Left cardiac atrium (tissue), 4 donors: ENCODE data around the gene PRAMEF6. TPM values are rescaled to one million over a fixed set of nuclear protein-coding genes. Genes with fewer than 3 reads are reported as not detected.
"Not testable (repeated sequence)": the region's sequence is repeated elsewhere in the genome, so short reads cannot be mapped to it uniquely, and the experiment has no call there.

Experiments
- ATAC-seq, 2 donors: fragments of 200-7000 bp; cut with Tn5 transposase; one replicate each; pipeline ENCODE4 v1.9.1; 2020; ENCODE audit warnings: mild to moderate bottlenecking in 2 of 2, moderate library complexity in 2 of 2
- DNase-seq: peaks from one replicate; pipeline ENCODE4 v3.0.0-alpha.2; 2020
- intact Hi-C, 2 donors: fragments of 100-400 bp; cut with DNase I; formaldehyde crosslinking; loops; one replicate each; pipeline versions ENCODE4 v1.14.1 to v1.15.1; 2022 to 2023
- long read RNA-seq: library from polyadenylated mRNA; unstranded; transcript quantifications from one replicate; pipeline ENCODE4 v2.0.0, GENCODE V29; 2021
- total RNA-seq, 2 donors: library from RNA; stranded (reverse); fragmentation: NEBNext Ultra II Directional; extraction: Animal tissue kit (Norgen Biotek cat#: 25700); gene quantifications; one replicate each; pipeline ENCODE4 v1.2.1, GENCODE V29; 2021
- donor health status: DM: no; HTN: yes; CAD: no.
- donor health status: DM: no; HTN: yes; CAD: no; lungs with severe emphysema.
- donor health status: DM: yes; HTN: yes; CAD: no.
- donor health status: Dilated cardiomyopathy.

Gene PRAMEF6
- not detected for total RNA-seq
- long read RNA-seq: 0 reads

- intact Hi-C loops, ATAC-seq, DNase-seq: not testable (repeated sequence)
Observed at GRCh38 chr1:12947480-12947879, at the start of gene PRAMEF6. Gene PRAMEF6 (minus strand): TSS chr1:12947580. CDS start chr1:12942518, 5,062 bp downstream.

- ATAC-seq, intact Hi-C loops: not testable (repeated sequence)
Observed at GRCh38 chr1:12924368-12924767, 23.0 kb downstream of the PRAMEF6 start.

GRCh38 chr1:12921749-12922148 lies 25.6 kb downstream of the PRAMEF6 start:
- intact Hi-C loops, ATAC-seq, DNase-seq: not testable (repeated sequence)

More at GRCh38 chr1:12924368-12924767, 23.0 kb downstream of the PRAMEF6 start:
- DNase-seq: not testable (repeated sequence)

GRCh38 chr1:12916310-12916709 lies 31.1 kb downstream of the PRAMEF6 start, which contains the start of gene PRAMEF7:
Gene PRAMEF7 (plus strand): TSS chr1:12916610. CDS start chr1:12917693, 1,083 bp downstream.
- DNase-seq, intact Hi-C loops, ATAC-seq: not testable (repeated sequence)

GRCh38 chr1:12903793-12904572 lies 43.4 kb downstream of the PRAMEF6 start:
- DNase-seq, intact Hi-C loops: not testable (repeated sequence)
- ATAC-seq: peak in 1 of 2 donors; percentile 87

DNA sequence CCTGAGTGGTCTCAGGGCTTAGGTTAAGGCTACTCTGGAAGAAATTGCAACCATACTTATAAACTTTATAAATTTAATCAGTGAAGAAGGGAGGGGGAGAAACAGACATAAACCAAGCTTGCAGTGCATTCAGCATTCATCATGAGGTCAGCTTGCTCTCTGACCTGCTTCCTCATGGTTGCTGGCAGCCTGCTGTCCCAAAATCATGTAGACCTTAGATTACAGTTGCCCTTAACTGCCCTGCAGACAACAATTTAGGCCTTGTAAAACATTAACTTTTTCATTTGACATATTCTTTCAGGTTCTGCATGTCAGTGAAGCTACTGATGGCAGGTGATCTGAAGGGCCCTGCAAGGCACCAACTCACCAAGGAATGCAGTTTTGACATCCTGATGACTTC lies 48.2 kb downstream of the PRAMEF6 start:
- DNase-seq, intact Hi-C loops, ATAC-seq: not testable (repeated sequence)

DNA sequence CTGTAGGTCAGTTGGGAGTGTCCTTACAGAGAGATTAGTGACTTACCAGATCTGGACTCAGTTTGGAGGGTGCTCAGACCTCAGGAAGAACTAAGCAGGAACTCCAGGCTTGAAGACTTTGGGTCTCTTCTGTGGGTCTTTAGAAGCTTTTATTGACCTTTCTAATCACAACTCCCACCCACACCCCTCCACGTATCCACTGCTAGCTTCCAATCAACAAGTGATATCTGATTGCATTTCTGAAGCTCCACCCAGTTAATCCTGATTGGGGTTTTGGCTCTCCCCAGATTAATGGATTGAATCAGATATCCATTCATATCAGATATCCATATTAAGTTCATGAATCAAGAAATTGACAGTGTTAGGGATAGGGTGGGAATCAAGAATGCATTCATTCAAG lies 49.2 kb downstream of the PRAMEF6 start, which contains the start of gene PRAMEF10:
PRAMEF10 (minus strand) TSS at position 101 of the 400 bp plus-strand sequence. CDS start 2,423 bp downstream, outside the sequence.
- intact Hi-C loops, DNase-seq, ATAC-seq: not testable (repeated sequence)

Other genes with a start within 250 kb of the PRAMEF6 start
- gene AADACL3, start 231.5 kb downstream of the PRAMEF6 start, total RNA-seq: under 1 TPM; 0.09 to 0.18 TPM
- gene CFAP107, start 201.4 kb downstream of the PRAMEF6 start, total RNA-seq: not detected
- not detected for gene PRAMEF12, start 173.8 kb downstream of the PRAMEF6 start, total RNA-seq
- gene PRAMEF1, start 156.2 kb downstream of the PRAMEF6 start, total RNA-seq: not detected
- not detected for gene PRAMEF11, start 116.2 kb downstream of the PRAMEF6 start, total RNA-seq
- not detected for gene HNRNPCL1, start 98.9 kb downstream of the PRAMEF6 start, total RNA-seq
- not detected for gene PRAMEF2, start 90.5 kb downstream of the PRAMEF6 start, total RNA-seq
- not detected for gene PRAMEF4, start 61.4 kb downstream of the PRAMEF6 start, total RNA-seq
- gene PRAMEF10, start 49.3 kb downstream of the PRAMEF6 start, total RNA-seq: not detected
- not detected for gene PRAMEF7, start 31.0 kb downstream of the PRAMEF6 start, total RNA-seq
- not detected for gene PRAMEF27, start 109.0 kb upstream of the PRAMEF6 start, total RNA-seq
- not detected for gene HNRNPCL3, start 113.2 kb upstream of the PRAMEF6 start, total RNA-seq
- not detected for gene PRAMEF25, start 123.2 kb upstream of the PRAMEF6 start, total RNA-seq
- gene HNRNPCL2, start 169.3 kb upstream of the PRAMEF6 start, total RNA-seq: not detected
- not detected for gene PRAMEF26, start 208.4 kb upstream of the PRAMEF6 start, total RNA-seq
- not detected for gene HNRNPCL4, start 218.1 kb upstream of the PRAMEF6 start, total RNA-seq
- gene PRAMEF9, start 224.3 kb upstream of the PRAMEF6 start, total RNA-seq: not detected